Stimulated activated CD4-positive, alpha-beta T cell treated with anti-CD3 and anti-CD28 coated beads, Interleukin-1b, Interleukin-23, amount 100 ng/mL, for 4 hours (primary cell): Measurements from ENCODE around the gene SESN1.
A peak's percentile ranks its signal among the peaks of the same experiment; 100 is the strongest.

Source experiments
- DNase-seq, 2 donors: peaks; one replicate each; pipeline ENCODE4 v3.0.0-alpha.2; 2020; ENCODE audit warnings: low read depth in 2 of 2

SESN1 gene

DNA sequence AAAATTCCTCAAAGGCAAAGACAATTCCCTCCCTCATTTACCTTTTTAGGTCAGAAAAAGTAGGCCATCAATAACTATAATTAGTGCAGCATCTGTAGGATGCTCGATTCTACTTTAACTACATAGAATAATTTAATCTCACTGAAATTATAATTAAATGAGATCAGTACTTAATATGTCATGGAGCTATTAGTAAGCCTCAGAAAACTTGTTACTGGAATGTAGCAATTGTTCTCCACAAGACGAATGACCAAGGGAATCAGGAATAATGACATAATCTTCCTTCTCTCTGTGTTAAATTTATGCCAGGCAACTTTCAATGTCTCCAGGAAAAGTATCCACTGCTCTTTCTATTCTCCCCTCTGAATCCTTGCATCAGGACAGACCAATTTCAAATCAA is 34.1 kb downstream of the SESN1 start:
- DNase-seq = no peak

GRCh38 chr6:109059571-109060021 is 35.0 kb downstream of the SESN1 start:
- DNase-seq = peak in 1 of 2 donors; percentile 9

DNA sequence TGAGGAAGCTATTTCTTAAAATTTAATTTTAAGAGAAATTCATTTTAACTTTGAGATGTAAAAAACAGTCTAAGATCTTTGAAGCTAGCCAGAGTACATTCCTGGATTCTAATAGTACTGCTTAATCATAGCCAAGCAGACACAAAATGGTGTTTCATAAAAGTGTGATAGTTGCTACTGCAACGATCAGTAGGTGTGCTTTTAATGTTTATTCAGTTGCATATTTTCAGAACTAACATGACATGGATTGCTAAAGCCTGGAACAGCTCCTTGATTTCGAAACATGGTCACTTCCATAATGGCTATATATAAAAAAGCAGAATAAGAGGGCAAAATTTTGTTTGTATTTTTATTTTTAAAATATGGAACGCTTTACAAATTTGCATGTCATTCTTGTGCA is 35.5 kb downstream of the SESN1 start:
- DNase-seq = no peak

- no peak for DNase-seq
These were observed 36.0 kb downstream of the SESN1 start for GRCh38 chr6:109058620-109059019.

DNA sequence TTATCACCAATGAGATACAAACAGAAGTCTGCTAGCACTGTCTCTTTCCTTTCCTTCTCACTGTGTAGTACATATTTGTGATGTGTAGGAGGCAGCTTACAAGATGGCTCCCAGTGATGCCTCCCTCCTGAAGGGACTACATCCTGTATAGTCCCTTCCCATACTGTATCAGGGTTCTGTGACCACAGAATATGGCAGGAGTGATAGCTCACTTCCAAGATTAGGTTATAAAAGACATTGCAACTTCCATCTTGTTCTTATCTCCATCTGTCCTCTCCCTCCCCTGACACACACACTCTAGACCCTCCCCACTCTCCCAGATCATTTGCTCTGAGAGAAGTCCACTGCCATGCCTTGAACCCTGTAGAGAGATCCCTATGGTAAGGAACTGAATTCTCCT is 38.0 kb downstream of the SESN1 start:
- DNase-seq = no peak

- no peak for DNase-seq
These were observed 38.8 kb downstream of the SESN1 start for GRCh38 chr6:109055771-109056235.

DNA sequence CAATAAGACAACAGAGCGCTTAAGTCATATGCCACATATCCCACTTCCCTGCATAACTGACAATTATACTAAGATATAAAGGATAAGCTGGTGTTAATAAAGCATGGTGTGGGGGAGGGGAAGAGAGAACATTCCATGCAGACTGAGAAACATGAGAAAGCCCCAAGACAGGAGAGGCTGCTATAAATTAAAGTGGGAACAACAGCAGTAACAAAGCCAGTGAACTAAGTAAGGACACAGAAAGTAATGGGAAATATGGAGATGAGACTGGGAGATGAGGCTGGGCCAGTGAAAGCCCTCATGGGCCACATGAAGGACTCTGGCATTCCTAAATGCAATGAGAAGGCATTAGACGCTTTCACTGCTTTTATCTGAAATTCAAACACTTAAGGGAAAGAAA is 41.3 kb downstream of the SESN1 start:
- no peak for DNase-seq

GRCh38 chr6:109052852-109053251 is 41.8 kb downstream of the SESN1 start:
- DNase-seq = no peak

GRCh38 chr6:109052018-109052651 is 42.5 kb downstream of the SESN1 start:
- DNase-seq = no peak

DNA sequence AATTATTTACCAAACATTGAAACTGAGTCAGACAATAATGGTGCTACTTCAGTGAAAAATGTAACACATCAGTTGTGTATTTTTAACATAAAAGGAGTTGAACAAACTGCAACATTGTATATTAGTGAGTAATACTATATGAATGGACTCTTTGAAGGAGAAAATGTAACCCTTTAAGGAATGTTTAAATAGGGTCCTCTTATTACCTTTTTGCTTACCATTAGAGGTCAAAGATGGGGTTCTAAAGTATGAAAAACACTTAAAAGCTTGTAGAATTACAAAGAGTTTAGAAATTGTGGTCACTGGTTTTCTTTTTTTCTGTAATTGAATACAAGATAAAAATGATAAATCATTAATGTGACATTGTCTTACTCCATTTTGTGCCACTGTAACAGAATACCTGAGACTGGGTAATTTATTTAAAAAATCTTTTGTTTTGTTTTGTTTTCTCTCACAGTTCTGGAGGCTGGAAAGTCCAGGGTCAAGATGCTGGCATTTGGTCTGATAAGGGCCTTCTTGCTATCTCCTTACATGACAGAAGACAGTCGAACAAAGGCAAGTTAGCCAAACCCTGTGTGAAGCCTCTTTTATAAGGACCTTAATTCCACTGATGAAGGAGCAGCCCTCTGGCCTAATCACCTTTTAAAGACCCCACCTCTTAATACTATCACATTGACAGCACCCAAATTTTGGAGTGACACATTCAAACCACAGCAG is 43.2 kb downstream of the SESN1 start:
- no peak for DNase-seq

DNA sequence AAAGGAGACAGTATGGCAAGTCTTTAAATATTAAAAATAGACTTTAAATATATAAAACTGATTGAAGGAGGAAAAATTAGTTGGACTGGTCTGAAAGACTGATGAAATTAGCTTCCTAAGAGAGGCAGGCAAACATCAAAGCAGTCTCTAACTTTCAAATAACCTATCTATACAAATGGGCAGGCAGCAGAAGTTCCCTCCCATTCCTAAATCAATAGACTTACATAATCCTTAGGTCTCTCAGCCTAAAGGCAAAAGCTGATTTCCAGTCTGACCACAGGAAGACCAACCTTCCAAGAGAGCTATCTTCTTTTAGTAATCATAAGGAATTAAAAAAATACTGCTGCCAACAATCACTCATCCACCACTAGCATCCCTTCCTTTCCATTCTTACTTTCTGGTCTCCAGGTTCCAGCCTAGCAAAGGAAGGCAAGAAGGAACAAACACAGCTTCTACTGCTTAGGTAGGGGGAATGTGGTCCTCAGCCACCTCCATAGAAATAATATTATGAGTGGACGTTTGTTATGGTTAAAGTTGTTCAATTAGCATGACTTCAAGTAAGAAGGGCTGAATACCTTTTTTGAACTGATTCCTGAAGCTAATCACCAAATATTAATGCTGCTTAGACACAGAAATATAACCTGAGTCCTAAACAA is 44.1 kb downstream of the SESN1 start:
- no peak for DNase-seq

DNA sequence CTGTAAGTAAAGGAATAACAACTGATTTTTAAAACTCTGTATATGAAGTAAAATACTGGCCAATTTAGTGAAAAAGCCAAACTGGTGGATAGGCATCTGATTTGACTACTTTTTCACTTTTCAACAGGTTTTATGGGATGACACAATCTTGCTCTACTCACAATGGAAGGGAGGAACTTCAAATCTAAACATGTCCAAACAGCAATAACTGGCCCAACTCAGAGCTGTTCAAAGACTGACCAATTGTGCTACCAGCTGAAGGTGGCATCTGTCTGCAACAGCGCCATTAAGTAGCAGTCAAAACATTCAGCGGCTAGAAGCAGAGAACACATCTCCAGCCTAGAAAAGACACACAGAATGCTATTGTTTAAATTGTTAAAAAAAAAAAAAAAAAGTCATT is 44.6 kb downstream of the SESN1 start:
- DNase-seq = no peak

GRCh38 chr6:109048670-109049415 is 45.8 kb downstream of the SESN1 start:
- DNase-seq = no peak

DNA sequence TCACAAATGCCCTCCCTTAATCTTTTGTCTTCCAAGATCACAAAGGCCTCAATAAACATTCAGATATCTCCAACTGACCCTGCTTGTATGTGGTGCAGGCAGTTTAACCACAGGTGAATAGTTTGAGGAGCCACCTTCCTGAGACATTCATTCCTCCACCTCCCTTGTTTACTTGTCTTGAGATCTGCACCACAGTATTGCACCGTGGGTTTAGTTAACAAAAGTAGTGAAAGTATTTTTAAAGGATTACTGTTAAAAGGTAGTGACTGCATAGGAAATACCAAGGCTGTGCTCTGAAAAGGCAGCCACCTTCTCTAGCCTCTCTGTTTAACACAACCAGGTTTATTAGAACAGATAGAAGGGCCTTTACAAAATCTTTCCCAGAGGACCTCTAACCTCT is 46.5 kb downstream of the SESN1 start:
- DNase-seq = no peak

DNA sequence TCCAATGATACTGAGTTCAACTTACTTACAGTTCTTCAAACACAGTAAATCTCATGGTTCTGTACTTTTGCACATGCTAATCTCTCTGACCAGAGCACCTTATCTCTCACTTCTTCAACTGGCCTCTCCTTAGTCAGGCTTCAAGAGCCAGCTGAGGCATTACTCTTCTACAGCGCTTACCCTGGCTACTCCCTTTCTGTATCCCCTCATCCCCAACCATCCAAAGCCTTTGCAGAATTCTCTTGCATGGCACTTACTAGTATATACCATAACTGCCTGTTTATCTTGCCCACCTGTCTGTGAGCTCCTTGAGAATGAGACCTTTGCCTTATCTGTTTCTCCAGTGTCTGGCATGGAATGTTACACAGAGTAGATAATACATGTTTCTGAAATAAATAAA is 49.2 kb downstream of the SESN1 start:
- DNase-seq = no peak

- no peak for DNase-seq
These were observed 54.9 kb downstream of the SESN1 start for GRCh38 chr6:109039795-109040194.

GRCh38 chr6:109038837-109039398 is 55.7 kb downstream of the SESN1 start:
- no peak for DNase-seq

DNA sequence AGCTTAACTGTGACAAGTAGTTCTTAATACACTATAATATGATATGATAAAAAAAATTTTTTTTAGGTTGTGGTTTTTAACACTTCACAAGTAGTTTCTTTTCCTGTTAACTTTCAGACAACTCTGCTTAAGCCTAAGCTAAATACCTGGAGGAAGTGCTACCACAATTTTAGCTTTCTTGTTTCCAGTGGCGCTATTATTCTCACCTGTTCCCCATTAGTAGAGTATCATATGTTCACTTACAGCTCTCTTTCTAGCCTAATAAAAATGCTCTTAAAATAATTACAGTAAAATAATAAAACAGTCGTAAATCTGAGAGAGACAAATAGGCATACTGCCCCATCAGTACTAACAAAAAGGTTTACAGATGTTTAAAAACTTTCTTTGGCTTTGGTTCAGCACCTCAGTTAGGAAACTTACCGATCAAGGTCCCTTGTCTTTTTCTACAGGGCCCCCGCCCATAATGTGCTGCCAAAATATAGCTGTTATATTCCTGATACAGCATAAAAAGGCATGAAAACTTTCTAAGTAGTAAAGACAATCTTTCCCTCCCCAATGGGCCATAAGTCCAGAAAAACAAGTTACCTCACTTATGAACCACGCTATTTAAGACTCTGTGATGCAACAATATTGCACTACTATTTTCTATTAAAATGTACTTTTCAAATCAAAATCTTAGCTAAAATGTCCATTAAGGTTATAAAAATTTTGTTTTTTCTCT is 57.9 kb downstream of the SESN1 start:
- DNase-seq = no peak

- no peak for DNase-seq
These were observed 60.1 kb downstream of the SESN1 start for GRCh38 chr6:109034526-109034925.

DNA sequence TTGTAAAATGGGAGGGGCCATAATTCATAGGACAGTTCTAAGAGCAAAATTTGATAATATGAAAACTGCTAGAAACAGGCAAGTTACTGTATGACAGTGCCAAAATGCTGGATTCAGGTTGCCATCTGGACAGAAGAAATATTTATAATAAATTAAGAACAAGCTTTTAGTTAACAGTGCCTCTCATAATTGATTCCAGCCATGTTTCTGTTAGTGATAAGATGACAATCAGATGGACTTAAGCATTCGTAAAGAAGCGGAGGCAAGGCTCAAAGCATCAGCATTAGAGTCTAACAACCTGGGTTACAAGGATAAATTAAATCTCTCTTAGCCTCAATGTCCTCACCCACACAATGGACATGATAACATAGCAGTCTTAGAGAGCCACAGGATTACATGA is 61.0 kb downstream of the SESN1 start:
- DNase-seq = no peak

- no peak for DNase-seq
These were observed 63.2 kb downstream of the SESN1 start for GRCh38 chr6:109031416-109031815.
